Measurements from ENCODE around the gene SYT14. TPM values are rescaled to one million over a fixed set of nuclear protein-coding genes. Genes with fewer than 3 reads are reported as not detected.
"Not testable (repeated sequence)": the region's sequence is repeated elsewhere in the genome, so short reads cannot be mapped to it uniquely, and the experiment has no call there.

The SYT14 gene
- total RNA-seq, 1 experiment from 2014 or later = 2.2 TPM

DNA sequence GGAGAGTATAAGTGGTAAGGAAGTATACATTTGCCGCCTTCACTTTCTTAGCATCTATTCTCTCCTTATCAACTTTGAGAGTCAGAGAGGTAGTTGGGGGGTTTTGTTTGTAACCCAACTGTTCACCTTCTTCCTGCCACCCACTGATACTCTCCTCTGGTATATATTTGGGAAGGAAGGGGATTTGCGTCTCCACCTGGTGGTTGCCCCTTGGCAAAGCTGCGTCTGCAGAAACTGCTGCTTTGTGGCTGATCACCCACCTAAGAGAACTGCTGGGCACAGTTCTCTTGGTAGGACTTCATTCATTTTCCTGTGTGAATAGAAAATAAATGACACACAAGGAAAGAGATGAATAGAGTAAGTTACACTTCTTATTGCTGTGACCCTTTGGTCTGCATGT lies 87.0 kb downstream of the SYT14 start:
- DNase-seq (ENCODE audit: low read depth) = no peak

GRCh38 chr1:210025870-210026269 lies 87.9 kb downstream of the SYT14 start:
- no peak for DNase-seq (ENCODE audit: low read depth)

DNA sequence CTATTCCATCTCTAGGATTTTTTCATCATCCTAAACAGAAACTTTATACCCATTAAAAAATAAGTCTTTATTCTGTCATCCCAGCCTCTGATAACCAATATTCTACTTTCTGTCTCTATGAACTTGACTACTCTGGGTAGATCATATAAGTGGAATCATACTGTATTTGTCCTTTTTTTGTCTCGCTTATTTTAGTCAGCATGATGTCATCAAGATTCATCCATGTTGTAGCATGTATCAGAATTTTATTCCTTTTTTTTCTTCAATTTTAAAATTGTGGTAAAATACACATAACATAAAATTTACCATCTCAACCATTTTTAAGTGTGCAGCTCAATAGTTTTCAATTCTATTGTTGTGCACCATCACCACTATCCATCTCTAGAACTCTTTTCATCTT lies 90.0 kb downstream of the SYT14 start:
- DNase-seq (ENCODE audit: low read depth) = no peak

DNA sequence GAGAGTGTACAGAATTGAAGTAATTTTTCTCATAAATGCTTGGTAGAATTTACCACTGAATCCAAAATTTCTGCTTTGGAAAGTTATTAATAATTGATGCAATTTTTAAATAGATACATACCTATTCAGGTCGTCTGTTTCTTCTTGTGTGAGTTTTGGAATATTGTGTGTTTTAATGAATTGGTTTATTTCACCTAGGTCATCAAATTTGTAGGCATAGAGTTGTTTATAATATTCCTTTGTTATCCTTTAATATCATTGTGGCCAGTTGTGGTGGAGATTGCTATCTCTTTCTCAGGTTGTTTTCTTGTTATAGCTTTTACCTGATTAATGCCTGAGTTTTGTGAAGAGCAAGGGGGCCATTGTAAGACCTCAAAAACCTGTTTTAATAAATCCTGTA lies 93.5 kb downstream of the SYT14 start:
- DNase-seq (ENCODE audit: low read depth) = no peak

DNA sequence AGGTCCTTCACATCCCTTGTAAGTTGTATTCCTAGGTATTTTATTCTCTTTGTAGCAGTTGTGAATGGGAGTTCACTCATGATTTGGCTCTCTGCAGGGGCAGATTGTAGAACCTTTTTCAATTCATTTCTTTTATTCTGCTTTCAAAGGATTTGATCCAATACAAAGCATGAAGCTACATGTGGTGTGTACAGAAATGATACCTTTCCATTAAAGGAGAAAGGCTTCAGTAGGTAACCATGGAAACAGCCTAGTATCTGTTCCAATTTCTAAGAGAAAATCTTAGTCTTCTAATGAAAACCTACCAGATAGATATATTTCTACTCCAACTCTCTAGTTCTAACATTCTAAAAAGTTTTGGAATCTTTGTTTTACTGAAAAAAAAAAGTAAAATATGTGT lies 105.0 kb downstream of the SYT14 start:
- no peak for DNase-seq (ENCODE audit: low read depth)

GRCh38 chr1:210049616-210050015 lies 111.6 kb downstream of the SYT14 start:
- DNase-seq (ENCODE audit: low read depth) = peak; percentile 63

DNA sequence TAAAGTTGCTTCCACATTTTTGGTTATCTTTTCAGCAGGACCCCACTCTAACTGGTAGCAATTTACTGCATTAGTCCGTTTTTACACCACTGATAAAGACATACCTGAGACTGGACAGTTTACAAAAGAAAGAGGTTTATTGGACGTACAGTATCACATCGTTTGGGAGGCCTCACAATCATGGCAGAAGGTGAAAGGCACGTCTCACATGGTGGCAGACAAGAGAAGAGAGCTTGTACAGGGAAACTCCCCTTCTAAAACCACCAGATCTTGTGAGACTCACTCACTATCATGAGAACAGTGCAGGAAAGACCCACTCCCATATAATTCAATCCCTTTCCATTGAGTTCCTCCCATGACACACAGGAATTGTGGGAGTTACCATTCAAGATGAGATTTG lies 112.5 kb downstream of the SYT14 start:
- not testable (repeated sequence) for DNase-seq (ENCODE audit: low read depth)

DNA sequence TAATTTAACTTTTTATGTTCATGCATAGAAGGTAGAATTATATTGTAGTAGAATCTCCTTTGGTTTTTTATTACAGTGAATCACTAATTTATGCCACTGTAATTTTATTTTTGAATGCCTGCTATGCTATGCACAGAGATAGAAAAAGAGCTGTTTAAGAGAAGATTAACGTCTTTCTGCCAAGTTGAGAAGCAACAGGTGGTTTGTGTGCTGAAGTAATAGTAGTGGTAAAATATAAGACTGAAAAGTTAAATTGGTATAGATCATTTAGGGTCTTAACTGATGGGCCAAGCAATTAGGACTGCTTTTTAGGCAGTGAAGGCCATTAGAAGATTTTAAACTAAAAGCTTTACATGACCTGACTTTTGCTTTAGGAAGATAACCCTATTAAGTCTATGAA lies 115.1 kb downstream of the SYT14 start:
- no peak for DNase-seq (ENCODE audit: low read depth)

- no peak for DNase-seq (ENCODE audit: low read depth)
Observed at GRCh38 chr1:210057593-210057992, 119.6 kb downstream of the SYT14 start.

DNA sequence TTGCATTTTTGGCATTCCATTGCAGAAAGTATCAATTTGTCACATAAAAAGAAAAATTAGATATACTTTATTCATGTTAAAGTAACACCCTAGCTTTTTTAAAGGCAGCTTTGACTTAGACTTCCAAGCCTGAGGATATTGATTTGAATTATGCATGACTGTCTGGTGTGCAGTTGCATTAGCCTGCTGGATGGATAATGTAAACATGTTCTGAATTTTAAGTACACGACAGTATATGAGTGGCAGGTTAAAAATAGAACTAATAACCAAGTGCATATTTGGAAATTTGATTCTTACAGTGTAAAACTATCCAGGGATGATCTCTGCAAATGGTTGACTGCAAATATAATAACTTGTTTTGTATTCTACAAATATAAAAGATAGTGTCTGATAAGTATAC lies 124.0 kb downstream of the SYT14 start:
- no peak for DNase-seq (ENCODE audit: low read depth)

- no peak for DNase-seq (ENCODE audit: low read depth)
Observed at GRCh38 chr1:210070531-210070930, 132.5 kb downstream of the SYT14 start.

DNA sequence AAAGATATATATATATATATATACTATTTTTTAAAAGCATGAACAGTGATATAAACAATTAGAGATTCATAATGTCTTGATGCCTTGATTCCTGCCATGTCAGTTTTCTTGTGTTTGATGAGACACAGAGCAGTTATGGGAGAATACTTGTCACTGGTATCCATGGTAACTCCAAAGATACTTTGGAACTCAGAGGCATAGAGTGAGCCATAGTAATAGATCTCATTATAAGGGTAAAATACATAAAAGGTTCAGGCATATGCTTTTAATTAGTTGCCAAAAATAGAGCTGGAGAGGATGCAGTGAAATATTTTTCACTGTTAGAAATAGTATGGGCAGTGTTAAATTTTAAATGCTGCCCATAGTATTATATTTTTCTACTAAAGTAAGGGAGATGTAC lies 134.1 kb downstream of the SYT14 start:
- DNase-seq (ENCODE audit: low read depth) = peak; percentile 39

DNA sequence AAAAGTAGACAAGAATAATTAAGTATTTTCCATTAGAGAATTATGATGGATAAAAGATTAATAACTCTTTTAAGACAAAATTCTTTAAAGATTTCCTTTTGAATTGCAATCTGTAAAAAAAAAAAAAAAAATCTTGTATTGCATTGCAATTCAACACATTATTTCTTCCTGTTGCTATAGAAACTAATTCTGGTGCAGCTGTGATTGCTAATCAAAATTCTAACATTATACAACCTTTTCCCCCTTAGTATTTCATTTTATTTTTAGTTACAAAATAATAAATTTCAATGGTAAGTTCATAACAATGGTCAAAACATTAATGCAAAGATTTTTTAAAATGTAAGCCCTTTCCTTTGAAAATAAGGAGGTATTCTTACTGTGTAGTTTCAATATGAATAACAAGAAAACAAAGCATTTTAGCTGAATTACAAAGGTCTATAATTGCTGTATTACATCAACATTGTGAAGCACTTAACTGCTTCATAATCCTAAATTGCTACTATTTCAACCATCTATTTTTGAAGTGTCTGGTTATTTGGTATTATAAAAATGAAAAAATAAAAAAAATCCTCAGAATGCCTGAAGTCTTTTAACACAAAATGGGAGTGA lies 135.0 kb downstream of the SYT14 start:
- no peak for DNase-seq (ENCODE audit: low read depth)

GRCh38 chr1:210074904-210075303 lies 136.9 kb downstream of the SYT14 start:
- DNase-seq (ENCODE audit: low read depth) = peak; percentile 44

DNA sequence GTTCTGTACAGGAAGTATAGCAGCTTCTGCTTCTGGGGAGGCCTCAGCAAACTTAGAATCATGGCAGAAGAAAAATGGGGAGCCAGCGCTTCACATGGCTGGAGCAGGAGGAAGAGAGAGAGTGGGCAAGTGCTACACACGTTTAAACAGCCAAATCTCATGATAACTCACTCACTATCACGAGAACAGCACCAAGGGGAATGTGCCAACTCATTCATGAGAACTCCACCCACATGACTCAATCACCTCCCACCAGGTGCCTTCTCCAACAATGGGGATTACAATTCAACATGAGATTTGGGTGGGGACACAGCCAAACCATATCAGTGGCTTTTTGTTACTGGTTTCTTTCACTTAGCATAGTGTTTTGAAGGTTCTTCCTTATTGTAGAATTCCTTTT lies 138.6 kb downstream of the SYT14 start:
- no peak for DNase-seq (ENCODE audit: low read depth)

- DNase-seq (ENCODE audit: low read depth) = no peak
Observed at GRCh38 chr1:210081494-210081893, 143.5 kb downstream of the SYT14 start.

- DNase-seq (ENCODE audit: low read depth) = no peak
Observed at GRCh38 chr1:210085359-210085758, 147.3 kb downstream of the SYT14 start.

DNA sequence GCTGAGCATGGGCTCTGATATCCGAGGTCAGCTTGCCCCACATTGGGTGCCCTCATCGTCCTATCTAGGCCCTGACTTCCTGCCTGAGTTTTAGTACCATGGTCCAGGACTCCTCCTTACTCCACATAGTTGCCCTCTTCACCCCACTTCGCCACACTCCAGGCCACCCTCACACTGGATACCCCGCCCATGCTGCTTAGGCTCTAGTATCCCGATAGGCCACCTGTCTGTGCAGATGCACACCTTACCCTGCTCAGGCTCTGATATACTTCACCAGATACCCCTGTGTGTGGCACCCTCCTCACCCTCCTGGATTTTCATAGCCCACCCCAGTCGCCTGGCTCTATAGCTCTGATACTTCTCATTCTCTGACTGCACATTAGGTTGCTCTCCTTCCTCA lies 149.0 kb downstream of the SYT14 start:
- no peak for DNase-seq (ENCODE audit: low read depth)

DNA sequence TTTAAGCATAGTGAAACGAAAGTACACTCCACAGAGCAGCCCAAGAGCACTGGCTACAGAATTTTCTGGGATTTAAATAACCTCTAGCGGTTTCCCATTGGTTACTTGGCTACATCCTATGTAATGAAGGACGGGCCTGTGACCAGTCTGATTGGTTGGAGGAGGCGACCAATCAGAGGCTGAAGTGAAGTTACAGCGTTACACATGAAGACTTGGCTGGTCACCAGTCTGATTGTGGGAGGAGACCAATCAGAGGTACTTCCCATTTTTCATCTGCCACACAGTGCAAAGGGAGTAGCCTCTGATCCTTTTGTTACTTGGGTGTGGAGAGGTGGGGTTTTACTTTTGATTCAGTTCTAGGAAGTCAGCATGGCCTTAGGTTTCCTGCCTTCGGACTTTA lies 151.8 kb downstream of the SYT14 start:
- DNase-seq (ENCODE audit: low read depth) = peak; percentile 41

DNA sequence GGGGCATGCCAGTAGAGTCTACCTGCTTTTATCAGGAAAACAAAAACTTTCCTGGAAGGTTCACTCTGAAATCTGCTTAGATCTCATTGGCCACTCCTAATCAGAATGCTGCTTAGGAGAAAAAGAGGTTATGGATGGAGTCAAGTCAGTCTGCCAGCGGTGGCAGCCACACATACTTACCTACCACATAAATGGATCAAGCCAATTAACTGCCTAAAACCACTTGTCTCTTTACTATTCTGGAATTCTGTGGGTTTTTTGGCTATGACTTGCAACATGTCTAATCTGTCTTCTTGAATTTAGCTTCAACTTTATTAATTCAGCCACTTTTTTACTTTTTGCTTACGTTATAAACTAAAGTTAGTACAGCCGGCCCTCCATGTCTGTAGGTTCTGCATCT lies 154.3 kb downstream of the SYT14 start:
- no peak for DNase-seq (ENCODE audit: low read depth)

- DNase-seq (ENCODE audit: low read depth) = no peak
Observed at GRCh38 chr1:210093461-210093860, 155.4 kb downstream of the SYT14 start.

- DNase-seq (ENCODE audit: low read depth) = peak; percentile 4
Observed at GRCh38 chr1:210098356-210098755, 160.3 kb downstream of the SYT14 start.

DNA sequence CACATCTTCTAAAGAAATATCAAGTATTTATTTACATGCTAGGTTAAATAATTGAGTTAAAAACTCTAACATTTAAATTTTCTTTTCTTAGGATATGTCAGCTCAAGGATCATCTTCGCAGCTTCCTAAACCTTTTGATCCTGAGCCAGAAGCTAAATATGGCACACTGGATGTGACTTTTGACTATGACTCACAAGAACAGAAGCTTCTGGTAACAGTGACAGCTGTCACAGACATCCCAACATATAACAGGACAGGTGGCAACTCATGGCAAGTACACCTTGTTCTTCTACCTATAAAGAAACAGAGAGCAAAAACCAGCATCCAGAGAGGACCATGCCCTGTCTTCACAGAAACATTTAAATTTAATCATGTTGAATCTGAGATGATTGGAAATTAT lies 161.9 kb downstream of the SYT14 start:
- DNase-seq (ENCODE audit: low read depth) = peak; percentile 34

DNA sequence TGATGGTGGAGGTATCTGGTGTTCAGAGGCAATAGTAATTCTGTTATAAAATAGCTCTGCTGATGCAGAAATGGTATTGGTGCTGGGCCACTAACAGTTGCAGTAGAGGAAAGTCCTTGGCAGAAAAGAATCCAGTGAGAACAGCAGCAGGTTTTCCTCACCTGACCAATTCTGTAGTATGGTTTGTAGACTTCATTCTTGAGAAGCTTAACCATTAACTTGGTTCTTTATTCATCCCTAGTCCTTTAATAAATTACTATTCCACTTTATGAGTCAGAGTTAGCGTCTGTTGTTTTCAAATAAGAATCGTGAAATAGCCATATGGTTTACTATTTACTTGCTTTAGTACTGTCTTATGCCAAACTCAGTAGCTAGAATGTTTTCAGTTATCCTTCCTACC lies 166.1 kb downstream of the SYT14 start:
- DNase-seq (ENCODE audit: low read depth) = no peak

Data from RPMI7951 (cell line).